A549 treated with DMSO at 1 μM for 4 hours (cell line): ENCODE results near the gene CNIH2. TPM values are rescaled to one million over a fixed set of nuclear protein-coding genes. Genes with fewer than 3 reads are reported as not detected.

Experiments
- total RNA-seq: library from RNA; stranded (reverse); fragments of 200-300 nt; extraction: Qiagen RNA extraction; gene quantifications from 5 replicates; pipeline ENCODE4 v1.2.3, GENCODE V29; 2022; ENCODE audit warnings: low read depth

The CNIH2 gene
- 1.1 to 2.6 TPM (median 2.2 TPM) in 5 replicates for total RNA-seq

DNA sequence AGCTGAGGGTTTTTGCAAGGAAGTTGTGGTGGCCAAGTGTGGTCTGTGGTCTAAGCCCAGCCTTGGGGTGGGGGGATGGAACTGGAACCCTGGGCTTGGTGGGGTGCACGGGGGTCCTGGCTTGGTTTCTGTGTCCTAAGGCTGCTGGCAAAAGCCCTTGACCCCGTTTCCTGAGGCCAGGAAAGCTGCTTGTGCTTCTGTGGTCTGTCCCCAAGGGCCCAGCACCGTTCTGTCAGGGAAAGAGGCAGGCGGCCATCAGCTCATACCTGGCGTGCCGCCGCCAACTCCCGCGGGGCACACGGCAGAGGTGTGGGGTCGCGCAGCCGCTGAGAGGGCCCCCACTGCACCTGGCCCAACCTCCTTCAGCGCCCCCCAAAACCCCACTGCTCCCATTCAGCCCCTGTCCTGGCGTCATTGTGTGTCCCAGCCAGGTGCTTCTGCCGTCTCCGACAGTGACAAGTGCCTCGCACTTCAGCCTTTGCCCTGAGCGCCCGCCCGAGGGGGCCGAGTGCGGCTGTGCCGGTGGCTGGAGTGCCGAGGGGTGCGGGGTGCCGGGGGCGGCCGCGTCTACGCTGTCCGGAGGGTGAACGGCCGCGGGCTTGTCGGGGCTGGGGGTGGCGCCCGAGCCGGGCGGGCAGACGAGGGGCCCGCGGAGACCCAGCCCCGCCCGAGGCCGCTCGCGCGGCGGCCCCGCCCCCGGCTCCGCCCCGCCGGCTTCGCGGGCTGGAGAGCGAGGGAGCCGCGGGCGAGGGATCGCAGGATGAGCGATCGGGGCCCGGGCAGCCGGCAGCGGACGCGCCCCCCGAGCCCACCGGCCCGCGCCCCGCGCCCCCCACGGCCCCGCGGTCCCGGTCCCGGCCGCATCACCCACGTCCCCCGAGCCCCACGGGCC lies at the start of gene CNIH2:
Gene CNIH2, plus strand, starts transcription at position 705 of the 892 bp plus-strand sequence. CDS start 282 bp downstream, outside the sequence.

DNA sequence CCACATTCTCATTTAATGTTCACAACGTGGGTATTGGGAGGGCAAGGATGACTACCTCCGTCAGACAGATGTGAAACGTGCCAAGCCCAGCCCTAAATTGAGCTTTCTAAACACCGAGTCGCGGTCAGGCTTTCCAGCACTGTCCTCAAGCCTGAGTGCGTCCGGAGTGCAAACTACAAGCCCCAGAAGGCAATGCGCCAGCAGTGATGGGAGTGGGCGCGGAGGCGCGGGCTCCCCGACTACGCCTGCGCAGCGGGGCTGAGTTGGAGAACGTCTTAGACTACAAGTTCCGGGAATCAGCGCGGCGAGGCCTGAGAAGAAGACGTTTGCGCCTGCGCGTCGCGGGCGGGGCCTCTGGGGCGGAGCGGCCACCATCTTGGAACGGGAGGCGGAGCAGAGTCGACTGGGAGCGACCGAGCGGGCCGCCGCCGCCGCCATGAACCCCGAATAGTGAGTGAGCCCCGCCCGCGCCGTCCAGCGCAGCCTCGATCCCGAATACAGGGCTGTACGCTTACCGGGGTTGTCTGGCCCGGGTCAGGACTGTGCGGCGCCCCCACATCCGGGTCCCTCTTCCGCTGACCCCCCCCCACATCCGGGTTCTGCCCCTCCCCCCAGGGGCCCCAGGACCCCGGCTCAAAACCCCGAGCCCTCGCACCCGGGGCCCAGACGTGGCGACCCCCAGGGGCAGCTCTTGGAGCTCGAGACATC lies 9.6 kb upstream of the CNIH2 start, which contains the start of gene RAB1B:
Gene RAB1B, plus strand, starts transcription at position 396 of the 708 bp plus-strand sequence. Its CDS starts 41 bp downstream, at position 437.

DNA sequence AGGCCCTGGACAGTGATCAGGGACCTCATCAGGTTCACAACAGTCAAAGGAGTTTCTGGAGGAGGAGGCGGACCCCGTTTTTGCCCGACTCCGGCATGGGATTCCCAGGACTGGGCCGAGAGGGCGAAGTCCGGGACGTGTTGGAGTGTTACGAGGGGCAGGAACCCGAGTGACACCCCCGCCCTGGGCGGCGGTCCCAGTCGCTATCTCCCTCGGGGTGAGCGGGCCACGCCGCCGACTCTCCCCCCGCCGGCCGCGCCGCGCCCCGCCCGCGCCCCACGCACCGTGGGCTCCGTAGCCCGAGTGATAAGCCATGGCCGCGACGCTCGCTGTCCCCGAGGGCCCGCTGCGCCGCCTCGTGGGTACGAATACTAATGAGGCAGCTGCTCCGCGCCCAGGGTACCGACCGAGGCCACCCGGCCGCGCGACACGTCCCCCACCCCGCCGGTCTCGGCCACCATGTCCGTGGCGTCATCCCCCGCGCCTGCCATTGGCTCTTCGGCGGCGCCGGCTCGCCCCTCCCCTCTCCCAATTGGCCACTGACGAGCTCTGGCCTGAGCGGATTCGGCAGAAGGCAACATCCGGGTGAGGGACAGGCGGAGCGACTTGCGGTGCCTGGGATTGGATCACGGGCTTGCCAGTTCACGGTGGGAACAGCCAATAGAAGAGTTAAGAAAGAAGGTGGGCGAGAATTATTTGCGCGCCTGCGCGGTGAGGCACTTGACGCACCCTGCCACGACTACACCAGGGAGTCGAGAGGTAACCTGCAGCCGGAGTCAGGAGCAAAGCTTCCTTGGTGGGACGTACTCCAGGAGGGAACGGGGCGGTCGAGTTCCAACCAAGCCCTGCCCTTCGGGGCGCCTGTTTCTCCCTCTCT lies 10.9 kb downstream of the CNIH2 start, which contains the start of gene YIF1A:
Gene YIF1A, minus strand, starts transcription at position 473 of the 877 bp plus-strand sequence. Its CDS starts 158 bp downstream, at position 315.

DNA sequence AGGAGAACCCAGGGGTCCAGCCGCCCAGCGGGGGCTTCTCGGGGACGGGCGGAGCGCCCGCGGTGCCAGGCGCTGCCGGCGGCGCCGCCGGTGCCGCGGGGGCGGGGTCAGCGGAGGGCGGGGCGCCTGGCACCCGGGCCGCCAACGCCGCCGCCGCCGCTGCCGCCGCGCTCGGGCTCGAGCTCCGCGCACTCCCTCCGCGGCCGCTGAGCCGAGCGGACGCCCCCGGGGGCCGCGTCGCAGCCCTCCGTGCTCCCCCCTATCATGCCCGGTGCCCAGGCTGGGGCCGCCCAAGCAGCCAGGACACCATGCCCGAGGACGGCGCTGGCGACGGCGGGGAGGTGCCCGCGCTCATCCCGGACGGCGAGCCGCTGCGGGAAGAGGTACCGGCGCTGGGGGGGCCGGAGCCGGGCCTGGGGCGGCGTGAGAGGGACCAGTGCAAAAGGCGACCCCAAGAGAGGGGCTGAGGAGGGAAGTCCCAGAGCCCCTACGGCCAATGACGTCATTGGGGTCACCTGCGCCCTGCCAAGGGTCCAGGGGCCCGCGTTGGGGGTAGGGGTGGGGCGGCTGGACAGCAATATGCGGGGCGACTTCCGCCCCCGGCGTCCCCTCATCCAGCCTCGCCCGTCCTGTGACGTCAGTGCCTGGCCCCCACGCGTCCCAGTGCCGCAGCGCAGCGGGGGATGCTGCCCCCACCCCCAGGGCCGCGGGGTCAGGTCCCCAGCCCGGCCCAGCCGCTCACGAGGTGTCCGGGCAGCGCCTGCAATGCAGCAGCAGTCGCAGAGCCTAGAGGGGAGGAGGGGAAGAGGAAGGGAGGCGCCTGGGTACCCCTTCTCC lies 13.9 kb downstream of the CNIH2 start, which contains the start of gene TMEM151A:
Gene TMEM151A, plus strand, starts transcription at position 189 of the 837 bp plus-strand sequence. Its CDS starts 120 bp downstream, at position 309.

DNA sequence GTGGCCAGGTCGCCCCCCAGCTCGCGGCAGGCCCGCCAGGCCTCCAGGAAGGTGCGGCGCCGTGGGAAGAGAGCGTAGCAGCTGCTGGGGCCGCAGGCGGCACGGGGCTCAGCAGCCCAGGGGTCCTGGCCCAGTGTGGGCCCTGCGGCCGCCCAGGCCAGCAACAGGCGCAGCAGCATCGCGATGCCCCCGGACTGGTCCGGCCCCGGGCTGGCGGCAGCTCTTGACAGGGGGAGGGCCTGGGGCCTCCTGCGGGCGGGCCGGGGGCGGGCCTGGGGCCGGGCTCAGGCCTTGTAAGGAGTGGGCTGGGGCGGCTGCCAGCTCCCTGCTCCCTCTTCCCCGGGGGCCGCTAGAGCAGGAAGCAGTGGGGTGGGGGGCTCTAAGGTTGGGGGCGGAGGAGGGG lies 38.9 kb downstream of the CNIH2 start, which contains the start of gene CD248:
Gene CD248, minus strand, starts transcription at position 196 of the 403 bp plus-strand sequence. Its CDS starts 17 bp downstream, at position 179.

Other genes starting within 250 kb of the CNIH2 start
- not detected in 5 replicates for gene GAL3ST3, start 229.0 kb upstream of the CNIH2 start, total RNA-seq
- 168 to 185 TPM (median 175 TPM) in 5 replicates for gene SF3B2, start 225.8 kb upstream of the CNIH2 start, total RNA-seq
- gene PACS1, start 207.9 kb upstream of the CNIH2 start, total RNA-seq, result 49.5 to 72.3 TPM (median 60.7 TPM) in 5 replicates
- 34.8 to 48.3 TPM (median 43.1 TPM) in 5 replicates for gene KLC2, start 20.5 kb upstream of the CNIH2 start, total RNA-seq
- gene RAB1B, start 9.5 kb upstream of the CNIH2 start, total RNA-seq, result 132 to 155 TPM (median 139 TPM) in 5 replicates
- 100 to 122 TPM (median 111 TPM) in 5 replicates for gene YIF1A, start 11.0 kb downstream of the CNIH2 start, total RNA-seq
- gene TMEM151A, start 13.7 kb downstream of the CNIH2 start, total RNA-seq, result 2.0 to 3.5 TPM (median 3.2 TPM) in 5 replicates
- not detected in 5 replicates for gene CD248, start 38.9 kb downstream of the CNIH2 start, total RNA-seq
- 33.9 to 45.2 TPM (median 38.2 TPM) in 5 replicates for gene RIN1, start 58.3 kb downstream of the CNIH2 start, total RNA-seq
- 81.4 to 99.0 TPM (median 87.3 TPM) in 5 replicates for gene BRMS1, start 66.9 kb downstream of the CNIH2 start, total RNA-seq
- 14.6 to 19.9 TPM (median 18.2 TPM) in 5 replicates for gene B4GAT1, start 69.5 kb downstream of the CNIH2 start, total RNA-seq
- gene SLC29A2, start 93.6 kb downstream of the CNIH2 start, total RNA-seq, result 3.4 to 5.7 TPM (median 4.1 TPM) in 5 replicates
- gene NPAS4, start 142.9 kb downstream of the CNIH2 start, total RNA-seq, result not detected in 5 replicates
- gene MRPL11, start 160.7 kb downstream of the CNIH2 start, total RNA-seq, result 87.4 to 117 TPM (median 111 TPM) in 5 replicates
- 5.0 to 6.4 TPM (median 5.0 TPM) in 5 replicates for gene PELI3, start 188.7 kb downstream of the CNIH2 start, total RNA-seq
- gene DPP3, start 202.3 kb downstream of the CNIH2 start, total RNA-seq, result 54.9 to 77.2 TPM (median 56.6 TPM) in 5 replicates
- 8.7 to 11.2 TPM (median 10.4 TPM) in 5 replicates for gene BBS1, start 232.5 kb downstream of the CNIH2 start, total RNA-seq